AG04450 (cell line): ENCODE results near the gene KIAA1671. TPM values are rescaled to one million over a fixed set of nuclear protein-coding genes. Genes with fewer than 3 reads are reported as not detected.
A peak's percentile ranks its signal among the peaks of the same experiment; 100 is the strongest.

Experiments
- CTCF ChIA-PET: fragments of 300-600, 350-600 bp; formaldehyde crosslinking; extraction: SDS; loops from one replicate; lab custom pipeline; 2022; ENCODE audit warnings: antibody characterized with exemption, inconsistent platforms; lab: Charles Lee
- POLR2A ChIA-PET: fragments of 350-600 bp; formaldehyde crosslinking; extraction: SDS; loops from one replicate; lab custom pipeline; 2021; ENCODE audit warnings: antibody characterized with exemption, inconsistent platforms; lab: Yijun Ruan, JAX
- DNase-seq: peaks from one replicate; pipeline ENCODE4 v3.0.0-alpha.2; 2011; ENCODE audit warnings: low read depth, low spot score
- H3K27ac ChIP-seq: one replicate; pipeline ENCODE4 v1.5.1; 2012; ENCODE audit warnings: low read depth, low read length, control low read depth
- H3K27me3 ChIP-seq: one replicate; pipeline ENCODE4 v1.6.0; 2012; ENCODE audit warnings: low read length; ENCODE audit not compliant: control insufficient read depth, insufficient read depth
- H3K4me3 ChIP-seq: 2 replicates; pipeline ENCODE4 v1.5.1; 2011; ENCODE audit warnings: mild to moderate bottlenecking, low read depth, low read length, control low read depth
- H3K9me3 ChIP-seq: 2 replicates; pipeline ENCODE4 v1.5.1; 2012; ENCODE audit warnings: low read length; ENCODE audit not compliant: control insufficient read depth, insufficient read depth
- polyA plus RNA-seq: library from polyadenylated mRNA; depleted of rRNA; stranded (reverse); fragments of >200 nt; gene quantifications from 2 replicates; pipeline ENCODE4 v1.2.3, GENCODE V29; 2011
- TF ChIP-seq, protein P1 (sequence below): IDR thresholded peaks from 2 replicates; pipeline ENCODE4 v1.5.1; 2011; ENCODE audit warnings: low read depth, low read length, control low read depth, inconsistent platforms

Gene KIAA1671
- polyA plus RNA-seq, 1 experiment: 0.02 TPM

DNA sequence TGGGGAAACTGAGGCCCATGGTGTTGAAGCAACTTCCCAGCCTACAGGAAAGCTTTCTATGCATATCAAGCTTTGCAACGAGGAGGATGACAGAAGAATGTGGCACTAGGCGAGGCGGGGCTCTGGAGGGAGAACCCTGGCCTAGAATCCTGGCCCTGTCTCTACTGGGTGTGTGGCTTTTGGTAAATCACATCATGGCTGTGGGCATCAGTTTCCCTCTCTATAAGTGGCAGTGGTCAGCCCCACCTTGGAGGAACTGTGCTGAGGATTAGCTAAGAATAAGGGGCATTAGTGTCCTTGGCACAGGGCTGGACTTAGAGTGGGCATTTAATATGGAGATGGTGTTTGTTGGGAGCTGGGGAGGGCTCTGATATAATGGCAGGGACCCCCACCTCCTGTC lies 124.5 kb downstream of the KIAA1671 start:
- H3K27ac ChIP-seq: no peak overlapping the region
- H3K27me3 ChIP-seq: no peaks in the 10 kb centered on the region
- TF ChIP-seq, protein P1, sequence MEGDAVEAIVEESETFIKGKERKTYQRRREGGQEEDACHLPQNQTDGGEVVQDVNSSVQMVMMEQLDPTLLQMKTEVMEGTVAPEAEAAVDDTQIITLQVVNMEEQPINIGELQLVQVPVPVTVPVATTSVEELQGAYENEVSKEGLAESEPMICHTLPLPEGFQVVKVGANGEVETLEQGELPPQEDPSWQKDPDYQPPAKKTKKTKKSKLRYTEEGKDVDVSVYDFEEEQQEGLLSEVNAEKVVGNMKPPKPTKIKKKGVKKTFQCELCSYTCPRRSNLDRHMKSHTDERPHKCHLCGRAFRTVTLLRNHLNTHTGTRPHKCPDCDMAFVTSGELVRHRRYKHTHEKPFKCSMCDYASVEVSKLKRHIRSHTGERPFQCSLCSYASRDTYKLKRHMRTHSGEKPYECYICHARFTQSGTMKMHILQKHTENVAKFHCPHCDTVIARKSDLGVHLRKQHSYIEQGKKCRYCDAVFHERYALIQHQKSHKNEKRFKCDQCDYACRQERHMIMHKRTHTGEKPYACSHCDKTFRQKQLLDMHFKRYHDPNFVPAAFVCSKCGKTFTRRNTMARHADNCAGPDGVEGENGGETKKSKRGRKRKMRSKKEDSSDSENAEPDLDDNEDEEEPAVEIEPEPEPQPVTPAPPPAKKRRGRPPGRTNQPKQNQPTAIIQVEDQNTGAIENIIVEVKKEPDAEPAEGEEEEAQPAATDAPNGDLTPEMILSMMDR: no peak
- H3K4me3 ChIP-seq: no peak overlapping the region
- no peaks in the 10 kb centered on the region for H3K9me3 ChIP-seq
- ChIA-PET POLR2A (no interaction called here), CTCF (no interaction called here)
- no peak for DNase-seq

- Histone ChIP-seq H3K4me3 (no peak overlapping the region), H3K27ac (no peak overlapping the region), H3K9me3 (no peaks in the 10 kb centered on the region), H3K27me3 (no peaks in the 10 kb centered on the region)
- CTCF ChIA-PET: no interaction called here
- POLR2A ChIA-PET: no interaction called here
- TF ChIP-seq, protein P1: no peak
- DNase-seq: no peak
These were observed 125.4 kb downstream of the KIAA1671 start for GRCh38 chr22:25077964-25078363.

GRCh38 chr22:25078591-25078990 lies 126.1 kb downstream of the KIAA1671 start:
- no peak for DNase-seq
- H3K27ac ChIP-seq: no peak overlapping the region
- TF ChIP-seq, protein P1: no peak
- no peak overlapping the region for H3K4me3 ChIP-seq
- H3K27me3 ChIP-seq: no peaks in the 10 kb centered on the region
- no peaks in the 10 kb centered on the region for H3K9me3 ChIP-seq
- POLR2A ChIA-PET: no interaction called here
- CTCF ChIA-PET: no interaction called here

DNA sequence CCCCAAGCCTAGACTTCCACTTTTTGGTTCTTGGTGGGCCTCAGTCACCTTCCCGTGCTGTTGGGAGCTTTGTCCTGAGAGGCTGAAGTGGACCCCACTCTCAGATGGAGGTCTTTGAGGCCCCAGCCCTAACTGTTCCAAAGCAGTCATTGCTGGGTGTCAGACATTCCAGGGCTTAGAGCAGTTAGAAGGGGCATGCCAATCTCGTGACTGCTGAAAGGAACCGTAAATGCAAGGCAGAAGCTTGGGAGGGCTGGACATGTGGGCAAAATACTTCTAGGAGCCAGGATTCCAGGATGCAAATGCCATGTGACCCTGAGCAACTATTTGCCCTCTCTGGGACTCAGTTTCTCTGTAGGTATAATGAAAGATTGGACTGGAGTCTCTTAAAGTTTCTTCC lies 128.3 kb downstream of the KIAA1671 start:
- H3K27ac ChIP-seq: no peak overlapping the region
- DNase-seq: no peak
- H3K27me3 ChIP-seq: no peaks in the 10 kb centered on the region
- CTCF ChIA-PET: no interaction called here
- H3K9me3 ChIP-seq: no peaks in the 10 kb centered on the region
- H3K4me3 ChIP-seq: no peak overlapping the region
- POLR2A ChIA-PET: no interaction called here
- TF ChIP-seq, protein P1: no peak

GRCh38 chr22:25081409-25081824 lies 128.9 kb downstream of the KIAA1671 start:
- Histone ChIP-seq H3K4me3 (no peak overlapping the region), H3K9me3 (no peaks in the 10 kb centered on the region), H3K27me3 (no peaks in the 10 kb centered on the region), H3K27ac (no peak overlapping the region)
- no peak for DNase-seq
- POLR2A ChIA-PET: no interaction called here
- CTCF ChIA-PET: no interaction called here
- TF ChIP-seq, protein P1: peak; percentile 41
